Fibroblast of skin of scalp (primary cell): ENCODE data around the gene CHGA.

Source experiments
- DNase-seq: peaks from one replicate; pipeline ENCODE4 v3.0.0-alpha.2; 2013

The CHGA gene

GRCh38 chr14:92984082-92984788 is 61.3 kb downstream of the CHGA start:
- no peak for DNase-seq
